Measurements from ENCODE around the gene PPP1R14C.

The PPP1R14C gene

DNA sequence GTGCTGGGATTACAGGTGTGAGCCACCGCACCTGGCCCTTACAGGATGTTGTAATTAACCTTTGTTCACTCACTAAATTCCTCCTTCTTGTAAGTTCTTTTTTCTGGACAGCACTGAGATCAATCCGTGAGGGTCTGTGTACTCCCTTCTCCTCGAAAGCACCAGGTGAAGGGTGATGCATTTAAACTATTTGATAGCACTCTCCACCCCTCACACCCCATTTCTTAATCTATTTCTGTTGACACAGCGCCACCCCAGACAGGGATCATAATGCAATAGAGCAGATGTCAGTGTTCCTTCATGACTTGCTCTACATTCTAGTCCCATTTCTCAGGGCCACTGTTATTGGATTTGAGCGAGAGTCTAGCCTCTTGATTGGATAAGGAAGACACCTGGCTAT, 46.3 kb downstream of the PPP1R14C start:
- DNase-seq (ENCODE audit: low read depth in 4 of 4, low spot score in 1 of 4), result no peak

GRCh38 chr6:150191809-150192208, 49.0 kb downstream of the PPP1R14C start:
- no peak for DNase-seq (ENCODE audit: low read depth in 4 of 4, low spot score in 1 of 4)

DNA sequence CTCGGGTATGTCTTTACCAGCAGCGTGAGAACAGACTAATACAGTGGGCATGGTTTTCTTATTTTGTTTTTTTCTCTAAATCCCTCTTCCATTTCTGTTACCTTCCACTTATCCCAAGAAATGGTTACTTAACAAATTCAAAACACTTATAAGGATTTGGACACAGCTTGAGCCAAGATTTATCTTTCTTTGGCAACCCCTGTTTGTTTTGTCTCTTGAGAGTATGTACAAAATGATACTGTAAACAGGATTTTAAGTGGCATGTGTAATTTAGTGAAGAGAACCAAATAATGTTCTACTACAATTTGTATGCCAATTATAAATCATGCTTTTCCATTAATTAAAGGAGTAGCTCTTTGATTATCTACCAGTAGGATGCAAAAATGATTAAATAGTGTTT, 51.4 kb downstream of the PPP1R14C start:
- no peak for DNase-seq (ENCODE audit: low read depth in 4 of 4, low spot score in 1 of 4)

GRCh38 chr6:150195996-150196417, 53.2 kb downstream of the PPP1R14C start:
- no peak for DNase-seq (ENCODE audit: low read depth in 4 of 4, low spot score in 1 of 4)

GRCh38 chr6:150196942-150197745, 54.3 kb downstream of the PPP1R14C start:
- DNase-seq (ENCODE audit: low read depth in 4 of 4, low spot score in 1 of 4), result no peak

GRCh38 chr6:150198532-150198931, 55.7 kb downstream of the PPP1R14C start:
- no peak for DNase-seq (ENCODE audit: low read depth in 4 of 4, low spot score in 1 of 4)

DNA sequence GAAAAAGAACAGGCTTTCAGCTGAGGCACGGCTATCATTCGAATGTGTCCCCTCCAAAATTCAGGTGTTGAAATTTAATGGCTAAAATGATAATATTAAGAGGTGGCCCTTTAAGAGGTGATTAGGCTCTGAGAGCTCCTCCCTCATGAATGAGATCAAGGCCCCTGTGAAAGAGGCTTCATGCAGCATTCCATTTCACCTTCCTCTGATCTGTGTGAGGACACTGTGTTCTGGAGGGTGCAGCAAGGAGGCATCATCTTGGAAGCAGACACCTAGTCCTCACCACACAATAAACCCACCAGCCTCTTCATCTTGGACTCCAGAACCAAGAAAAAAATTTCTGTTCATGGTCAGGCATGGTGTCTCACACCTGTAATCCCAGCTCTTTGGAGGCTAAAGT, 56.4 kb downstream of the PPP1R14C start:
- DNase-seq (ENCODE audit: low read depth in 4 of 4, low spot score in 1 of 4), result no peak

- no peak for DNase-seq (ENCODE audit: low read depth in 4 of 4, low spot score in 1 of 4)
Observed at GRCh38 chr6:150200428-150201100, 57.7 kb downstream of the PPP1R14C start.

DNA sequence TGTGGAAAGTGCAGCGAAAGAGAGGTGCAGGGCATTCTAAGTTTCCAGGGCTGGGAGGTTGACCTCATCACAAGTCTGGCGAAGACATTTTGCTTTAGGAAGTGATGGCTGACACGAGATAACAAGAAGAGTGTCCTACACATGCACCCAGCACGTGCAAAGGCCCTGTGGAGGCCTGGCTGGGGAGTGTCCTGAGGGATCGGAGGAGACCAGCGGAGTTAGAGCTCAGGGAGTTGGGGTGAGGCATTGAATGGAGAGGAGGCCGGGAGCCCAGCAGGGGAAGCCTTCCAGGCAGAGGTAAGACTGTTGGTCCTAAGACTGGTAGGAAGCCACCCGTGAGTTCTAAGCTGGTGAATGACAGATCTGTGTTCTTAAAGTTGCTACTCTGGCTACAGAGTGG, 58.4 kb downstream of the PPP1R14C start:
- no peak for DNase-seq (ENCODE audit: low read depth in 4 of 4, low spot score in 1 of 4)

DNA sequence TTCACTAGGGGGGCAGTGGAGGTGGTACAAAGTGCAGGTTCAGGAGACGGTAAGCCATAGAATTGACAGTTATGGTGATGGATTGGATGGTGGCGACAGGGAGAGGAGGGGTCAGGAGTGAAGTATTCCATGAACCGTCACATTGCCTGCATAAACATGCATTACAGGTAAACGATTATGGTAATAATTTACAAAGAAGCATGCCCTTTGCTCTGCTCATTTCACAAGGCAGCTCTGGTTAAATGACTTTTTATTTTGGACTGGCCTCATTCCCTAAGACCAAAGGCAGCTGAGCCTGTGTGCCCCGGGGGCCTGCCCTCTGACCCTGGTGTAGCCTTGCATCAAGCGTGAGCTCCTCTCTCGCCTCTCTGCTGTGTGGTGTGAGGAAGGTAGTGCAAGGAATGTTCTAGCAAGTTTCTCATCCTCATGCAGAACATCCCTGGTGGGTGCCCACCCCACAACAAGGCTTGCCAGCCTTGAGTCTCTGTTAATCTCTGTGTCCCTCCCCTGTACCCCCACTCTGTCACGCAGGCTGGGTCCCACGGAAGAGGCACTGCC, 59.0 kb downstream of the PPP1R14C start:
- no peak for DNase-seq (ENCODE audit: low read depth in 4 of 4, low spot score in 1 of 4)

DNA sequence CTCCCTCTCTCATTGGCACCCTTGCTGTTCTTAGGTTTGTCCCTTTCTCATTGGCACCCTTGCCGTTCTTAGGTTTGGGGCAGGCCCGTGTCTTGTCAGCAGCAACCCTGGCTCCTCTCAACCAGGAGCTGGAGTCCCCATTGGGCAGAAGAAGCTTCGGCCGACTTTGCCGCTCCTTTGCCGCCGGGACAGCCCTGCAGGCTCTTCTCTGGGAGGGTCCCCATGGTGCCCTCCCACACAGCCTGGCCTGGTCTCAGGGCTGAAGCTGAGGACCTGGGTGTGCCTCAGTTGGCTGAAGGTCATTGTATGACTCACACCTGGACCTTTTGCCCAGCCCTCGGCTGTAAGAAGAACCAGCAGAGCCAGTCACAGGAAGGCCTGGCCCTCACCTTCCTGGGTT, 59.6 kb downstream of the PPP1R14C start:
- no peak for DNase-seq (ENCODE audit: low read depth in 4 of 4, low spot score in 1 of 4)

DNA sequence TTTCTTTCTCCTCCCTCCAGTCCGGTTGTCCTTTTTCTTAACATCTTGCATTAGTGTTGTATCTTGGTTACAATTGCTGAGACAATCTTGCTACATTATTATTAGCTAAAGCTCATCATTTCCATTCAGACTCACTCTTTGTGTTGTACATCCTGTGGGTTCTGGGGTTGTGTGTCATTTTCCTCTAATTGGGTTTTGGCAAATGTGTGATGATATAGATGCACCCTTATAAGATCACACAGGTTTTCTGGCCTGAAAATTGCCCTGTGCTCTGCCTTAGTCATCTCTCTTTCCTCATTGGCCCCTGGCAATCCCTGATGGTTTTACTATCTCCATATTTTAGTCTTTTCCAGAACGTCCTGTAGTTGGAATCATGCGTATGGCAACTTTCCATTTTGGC, 60.1 kb downstream of the PPP1R14C start:
- no peak for DNase-seq (ENCODE audit: low read depth in 4 of 4, low spot score in 1 of 4)

DNA sequence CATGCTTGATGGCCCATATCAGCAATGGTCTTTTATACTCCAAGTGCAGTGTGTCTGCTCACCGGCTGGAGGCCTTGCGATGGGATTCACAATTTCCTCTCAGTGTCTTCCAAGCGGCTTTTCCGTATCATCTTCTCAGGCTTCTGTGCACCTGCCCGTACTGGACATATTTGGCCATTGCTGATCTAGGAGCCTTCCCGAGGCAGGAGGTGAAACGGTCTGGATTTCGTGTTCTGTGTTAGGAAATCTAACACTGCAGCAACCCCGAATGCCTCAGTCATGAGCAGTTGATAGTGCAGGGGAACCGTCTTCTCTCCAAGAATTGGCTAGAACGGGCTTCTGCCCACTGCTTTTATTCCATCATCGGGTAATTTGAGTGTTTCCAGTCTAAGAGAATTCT, 60.5 kb downstream of the PPP1R14C start:
- DNase-seq (ENCODE audit: low read depth in 4 of 4, low spot score in 1 of 4), result no peak

DNA sequence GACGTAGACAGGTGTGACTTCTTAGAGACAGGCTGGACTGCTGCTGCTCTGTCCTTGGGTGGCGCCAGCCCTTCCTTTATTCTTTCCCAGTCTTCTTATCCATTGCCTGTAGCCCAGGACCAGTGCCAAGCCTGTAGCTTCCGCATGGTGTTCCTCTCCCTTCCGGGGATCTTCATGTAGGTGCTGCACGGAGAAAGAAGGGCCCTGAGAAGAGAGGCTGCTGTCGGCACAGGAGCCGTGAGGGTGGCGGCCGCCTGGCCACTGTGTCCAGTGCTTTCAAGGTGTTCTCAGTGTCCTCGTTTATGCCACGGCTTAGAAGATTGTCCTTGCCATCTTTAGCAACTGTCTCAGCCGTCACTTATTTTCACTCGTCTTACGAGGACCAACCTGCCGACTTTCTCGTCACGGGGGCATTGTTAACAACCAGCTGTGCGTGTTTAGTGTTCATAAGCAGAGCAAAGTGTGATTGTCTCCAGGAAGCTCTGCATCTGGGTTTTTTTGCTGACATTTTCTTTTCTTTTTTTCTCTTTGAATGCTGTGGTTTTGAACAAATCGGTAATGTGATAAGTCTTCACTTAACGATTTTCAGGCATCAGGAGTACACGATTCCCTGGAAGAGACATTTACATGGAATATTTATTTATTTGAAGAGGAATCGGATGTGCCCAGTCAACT, 61.2 kb downstream of the PPP1R14C start:
- no peak for DNase-seq (ENCODE audit: low read depth in 4 of 4, low spot score in 1 of 4)

DNA sequence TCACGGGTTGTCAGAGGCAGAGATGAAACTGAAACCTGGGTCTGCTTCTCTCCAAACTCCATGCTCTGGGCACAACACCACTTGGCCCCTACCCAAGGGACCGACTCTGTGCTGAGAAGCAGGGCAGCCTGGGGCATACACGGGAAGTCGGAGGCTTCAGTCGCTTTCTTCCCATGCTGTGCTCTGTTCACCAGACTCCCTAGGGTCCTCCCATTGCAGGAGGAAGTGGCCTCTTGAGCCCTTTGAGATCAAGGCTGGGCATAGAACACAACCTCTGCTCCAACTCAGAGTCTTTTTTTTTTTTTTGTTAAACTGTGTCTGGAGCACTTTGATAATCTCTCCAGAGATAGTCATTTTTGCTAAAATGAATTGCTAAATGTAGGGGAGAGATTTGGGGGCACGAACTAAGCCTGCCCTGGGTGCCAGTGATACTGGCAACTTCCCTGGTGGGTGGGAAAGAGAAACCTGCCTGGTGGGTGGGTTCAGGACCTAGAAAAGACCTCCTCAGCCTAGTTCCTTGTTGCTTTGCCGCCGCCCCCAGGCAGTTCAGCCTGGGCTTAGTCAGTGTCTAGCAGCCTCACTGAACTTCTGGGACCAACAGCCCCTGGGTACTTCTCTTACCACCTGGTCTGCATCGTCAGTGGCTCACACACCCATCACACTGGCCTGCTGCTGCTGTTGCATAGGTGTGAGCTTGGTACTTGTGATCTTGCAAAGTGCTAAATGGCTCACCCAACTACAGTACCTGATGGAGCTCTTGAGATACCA, 62.0 kb downstream of the PPP1R14C start:
- no peak for DNase-seq (ENCODE audit: low read depth in 4 of 4, low spot score in 1 of 4)

GRCh38 chr6:150207931-150208570, 65.2 kb downstream of the PPP1R14C start:
- DNase-seq (ENCODE audit: low read depth in 4 of 4, low spot score in 1 of 4), result no peak

DNA sequence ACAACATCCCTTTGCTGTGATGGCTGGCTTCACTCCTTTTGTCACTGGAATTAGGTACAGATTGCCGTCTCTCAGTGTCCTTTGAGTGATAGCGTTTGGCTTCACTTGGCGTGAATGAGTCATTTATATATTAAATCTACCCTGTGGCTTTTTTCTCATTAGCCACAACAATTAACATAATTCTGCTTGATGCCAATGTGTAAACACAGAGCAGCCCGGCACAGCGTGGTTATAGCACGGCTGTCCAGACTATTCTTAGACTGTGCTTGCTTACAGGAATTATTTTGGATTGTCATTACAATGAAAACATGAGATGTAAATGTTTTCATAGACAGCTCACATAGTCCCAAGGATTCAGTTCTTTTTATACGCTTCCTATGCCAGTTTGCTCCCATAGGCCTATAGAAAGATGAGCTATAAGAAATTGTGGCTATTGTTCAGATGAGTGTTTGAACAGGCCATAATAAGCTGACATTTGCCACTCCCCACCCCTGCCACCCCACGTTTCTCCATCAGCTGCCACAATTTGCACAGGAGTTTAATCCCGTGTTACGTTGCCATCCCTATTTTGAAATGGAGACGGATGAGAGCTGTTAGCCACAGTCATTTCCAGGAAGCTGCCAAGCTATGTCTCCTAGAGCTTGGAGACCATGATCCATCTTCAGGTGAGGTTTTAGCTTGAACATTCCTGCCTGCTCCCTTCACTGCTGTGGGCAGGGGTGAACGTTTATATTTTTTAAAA, 65.9 kb downstream of the PPP1R14C start:
- no peak for DNase-seq (ENCODE audit: low read depth in 4 of 4, low spot score in 1 of 4)

DNA sequence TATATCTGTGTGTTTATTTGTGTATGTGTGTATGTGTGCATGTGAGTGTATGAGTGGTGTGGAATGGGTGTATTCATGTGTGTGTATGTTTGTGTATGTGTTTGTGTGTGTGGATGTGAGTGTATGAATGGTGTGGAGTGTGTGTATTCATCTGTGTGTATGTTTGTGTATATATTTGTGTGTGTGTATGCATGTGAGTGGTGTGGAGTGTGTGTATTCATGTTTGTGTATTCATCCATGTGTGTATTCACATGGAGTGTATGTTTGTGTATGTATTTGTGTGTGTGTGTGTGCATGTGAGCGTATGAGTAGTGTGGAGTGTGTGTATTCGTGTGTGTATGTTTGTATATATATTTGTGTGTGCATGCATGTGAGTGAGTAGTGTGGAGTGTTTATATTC, 66.6 kb downstream of the PPP1R14C start:
- no peak for DNase-seq (ENCODE audit: low read depth in 4 of 4, low spot score in 1 of 4)

DNA sequence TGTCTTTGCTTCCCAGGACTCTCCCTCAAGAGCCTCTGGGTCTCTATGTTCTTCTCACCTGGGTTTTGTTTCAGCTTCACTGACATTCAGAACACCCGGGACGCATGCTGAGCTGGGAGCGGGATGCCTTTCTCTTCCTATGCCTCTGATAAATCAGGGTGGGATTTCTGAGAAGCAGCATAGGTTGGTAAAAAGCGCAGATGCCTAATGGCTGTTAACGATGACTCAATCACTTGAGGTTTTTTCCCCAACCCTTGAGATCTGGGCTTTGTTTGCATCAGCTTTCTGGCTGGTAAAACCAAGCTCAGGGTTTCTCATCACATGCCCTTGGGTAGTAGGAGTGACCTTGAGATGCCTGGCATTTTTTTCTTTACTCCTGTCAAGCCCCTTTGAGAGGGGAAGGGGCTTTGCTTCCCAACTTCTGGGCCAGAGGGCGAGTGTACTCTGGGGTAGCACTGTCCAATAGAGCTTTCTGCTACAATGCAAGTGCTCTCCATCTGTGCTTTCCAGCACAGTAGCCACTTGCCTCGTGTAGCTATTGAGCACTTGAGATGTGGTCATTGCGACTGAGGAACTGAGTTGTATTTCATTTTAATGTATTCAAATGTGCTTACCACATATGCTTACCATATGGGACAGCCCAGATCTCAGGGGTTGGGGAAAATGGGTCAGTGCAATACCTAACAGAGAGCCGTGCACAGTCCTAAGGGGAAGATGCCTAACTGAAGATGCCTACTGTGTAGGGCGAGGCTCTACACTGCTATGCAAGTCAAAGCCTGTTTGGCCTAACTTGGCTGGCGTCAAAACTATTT, 69.1 kb downstream of the PPP1R14C start:
- no peak for DNase-seq (ENCODE audit: low read depth in 4 of 4, low spot score in 1 of 4)

All from stimulated activated CD4-positive, alpha-beta T cell treated with anti-CD3 and anti-CD28 coated beads, Interleukin-1b, Interleukin-23, amount 100 ng/mL, for 24 hours (primary cell).